Endothelial cell of umbilical vein (primary cell): ENCODE data around the gene UBB. TPM values are rescaled to one million over a fixed set of nuclear protein-coding genes. Genes with fewer than 3 reads are reported as not detected.

Experiments
- BruUV-seq: library from RNA; stranded (reverse); fragments of 400-500 nt; replicated peaks from 2 replicates; lab custom pipeline; 2021; lab: Mats Ljungman, UMichigan
- CTCF ChIA-PET: fragments of 300-600, 350-600 bp; sonication (Branson Sonifier 250); formaldehyde crosslinking; loops from one replicate; lab custom pipeline; 2021; ENCODE audit warnings: antibody characterized with exemption, inconsistent platforms; lab: Charles Lee
- POLR2A ChIA-PET: fragments of 300-600, 350-600 bp; sonication (Branson Sonifier 250); formaldehyde crosslinking; loops from one replicate; lab custom pipeline; 2021; ENCODE audit warnings: antibody characterized with exemption, inconsistent platforms; lab: Charles Lee
- DNase-seq: peaks from one replicate; pipeline ENCODE4 v3.0.0-alpha.2; 2011; ENCODE audit warnings: low read depth, low spot score
- FAIRE-seq: peaks from 2 replicates; lab custom pipeline; 2011; peaks lifted over from hg19 to GRCh38; lab: Jason Lieb, UNC
- H2AFZ ChIP-seq: 2 replicates; pipeline ENCODE4 v1.6.0; 2012; ENCODE audit warnings: low read depth, low read length, control low read depth, inconsistent platforms
- H3K27ac ChIP-seq: 2 replicates; pipeline ENCODE4 v1.5.1; 2011; ENCODE audit warnings: low read depth, mild to moderate bottlenecking, control low read depth, low read length, moderate library complexity; ENCODE audit not compliant: insufficient read depth
- H3K27me3 ChIP-seq, 2 experiments: 2 replicates each; pipeline versions ENCODE4 v1.6.0 to v1.6.1; 2011; ENCODE audit warnings: low read length in 2 of 2, mixed read lengths in 1 of 2; ENCODE audit not compliant: control insufficient read depth in 2 of 2, insufficient read depth in 2 of 2
- H3K36me3 ChIP-seq, 2 experiments: 2 replicates in 1 of 2; 3 replicates in 1 of 2; pipeline ENCODE4 v1.5.1; 2011; ENCODE audit warnings: low read length in 2 of 2, mild to moderate bottlenecking in 1 of 2, moderate library complexity in 1 of 2; ENCODE audit not compliant: control insufficient read depth in 2 of 2, insufficient read depth in 2 of 2; ENCODE audit errors: extremely low read depth in 1 of 2
- H3K4me1 ChIP-seq: 3 replicates; pipeline ENCODE4 v1.5.1; 2011; ENCODE audit warnings: mild to moderate bottlenecking, low read length; ENCODE audit not compliant: control insufficient read depth, insufficient read depth; ENCODE audit errors: extremely low read depth
- H3K4me2 ChIP-seq: 2 replicates; pipeline ENCODE4 v1.6.1; 2011; ENCODE audit warnings: low read length, control low read depth, mixed read lengths; ENCODE audit not compliant: insufficient read depth
- H3K4me3 ChIP-seq, 3 experiments: fragments of 200-600 bp in 1 of 3; sonication (generic), shearing (Covaris generic) in 1 of 3; replicated peaks in 1 of 3; 2 replicates each; pipeline ENCODE4 v1.5.1; 2011 to 2016; ENCODE audit warnings: control low read depth in 3 of 3, low read length in 3 of 3, mild to moderate bottlenecking in 2 of 3, inconsistent platforms in 1 of 3, low read depth in 1 of 3, moderate library complexity in 1 of 3; ENCODE audit not compliant: insufficient read depth in 1 of 3
- H3K79me2 ChIP-seq: 2 replicates; pipeline ENCODE4 v1.6.0; 2012; ENCODE audit warnings: low read length, inconsistent platforms; ENCODE audit not compliant: control insufficient read depth, insufficient read depth
- H3K9ac ChIP-seq: replicated peaks from 2 replicates; pipeline ENCODE3; 2011; ENCODE audit warnings: low read length, control low read depth; ENCODE audit not compliant: insufficient read depth; ENCODE audit errors: extremely low read depth
- H3K9me1 ChIP-seq: replicated peaks from 3 replicates; pipeline ENCODE4 v1.6.0; 2011; ENCODE audit warnings: mild to moderate bottlenecking, low read length; ENCODE audit not compliant: control insufficient read depth, insufficient read depth; ENCODE audit errors: extremely low read depth
- H3K9me3 ChIP-seq: replicated peaks from 2 replicates; pipeline ENCODE4 v1.5.1; 2012; ENCODE audit warnings: low read length, inconsistent platforms; ENCODE audit not compliant: control insufficient read depth, insufficient read depth
- H4K20me1 ChIP-seq: replicated peaks from 2 replicates; pipeline ENCODE3; 2011; ENCODE audit warnings: mild to moderate bottlenecking, low read length; ENCODE audit not compliant: control insufficient read depth, insufficient read depth; ENCODE audit errors: extremely low read depth
- CTCF ChIP-seq, 2 donors: IDR thresholded peaks; 1 replicate in 1 of 2; 2 replicates in 1 of 2; pipeline ENCODE4 v1.5.1; 2011; ENCODE audit warnings: low read length in 2 of 2, mild to moderate bottlenecking in 2 of 2, moderate library complexity in 2 of 2, control low read depth in 1 of 2, inconsistent platforms in 1 of 2, low read depth in 1 of 2; ENCODE audit not compliant: insufficient read depth in 1 of 2; ENCODE audit errors: extremely low read depth in 1 of 2
- EZH2 ChIP-seq: IDR thresholded peaks from 2 replicates; pipeline ENCODE4 v1.6.1; 2012; ENCODE audit warnings: borderline replicate concordance, low read depth, mild to moderate bottlenecking, moderate library complexity, low read length, inconsistent platforms; ENCODE audit not compliant: severe bottlenecking
- FOS ChIP-seq: IDR thresholded peaks from 2 replicates; pipeline ENCODE4 v1.6.1; 2011; ENCODE audit warnings: mild to moderate bottlenecking, low read length, moderate library complexity, borderline replicate concordance; ENCODE audit not compliant: insufficient read depth
- GATA2 ChIP-seq: IDR thresholded peaks from 2 replicates; pipeline ENCODE4 v1.7.0; 2011; ENCODE audit warnings: low read depth, mild to moderate bottlenecking, moderate library complexity, mixed read lengths, low read length; ENCODE audit not compliant: insufficient read length, insufficient read depth
- JUN ChIP-seq: IDR thresholded peaks from 2 replicates; pipeline ENCODE4 v1.6.1; 2011; ENCODE audit warnings: borderline replicate concordance, low read depth; ENCODE audit not compliant: insufficient read length, insufficient read depth
- MAX ChIP-seq: IDR thresholded peaks from 2 replicates; pipeline ENCODE4 v1.6.1; 2011; ENCODE audit not compliant: insufficient read depth, insufficient read length
- MYC ChIP-seq: IDR thresholded peaks from one replicate; pipeline ENCODE4 v1.6.1; 2011; ENCODE audit warnings: mild to moderate bottlenecking, low read depth, low read length
- POLR2A ChIP-seq: IDR thresholded peaks from 2 replicates; pipeline ENCODE4 v1.6.1; 2012; ENCODE audit warnings: low read depth, mild to moderate bottlenecking, control low read depth, low read length
- POLR2AphosphoS5 ChIP-seq: IDR thresholded peaks from 2 replicates; pipeline ENCODE4 v1.6.1; 2012; ENCODE audit warnings: low read depth, mild to moderate bottlenecking, control low read depth, low read length, moderate library complexity; ENCODE audit not compliant: insufficient read depth
- dilution Hi-C: fragments of 300-500 bp; cut with MboI; formaldehyde crosslinking; loops from one replicate; pipeline ENCODE4 v1.15.0; 2019; ENCODE audit warnings: low sequenced_read_pairs; ENCODE audit not compliant: extremely low pct_ligation_motif_present
- intact Hi-C: fragments of 100-400 bp; cut with micrococcal nuclease; formaldehyde crosslinking; loops from one replicate; pipeline ENCODE4 v1.10.0; 2022
- polyA plus RNA-seq, 4 experiments: library from polyadenylated mRNA; depleted of rRNA in 3 of 4; stranded (reverse) in 3 of 4; unstranded in 1 of 4; fragments of >200 nt; gene quantifications; 2 replicates each; pipeline versions ENCODE4 v1.2.1 to v1.2.3, GENCODE V29; 2011 to 2012; ENCODE audit warnings: missing spikeins in 1 of 4
- total RNA-seq: library from RNA; stranded (reverse); gene quantifications from 2 replicates; pipeline ENCODE4 v1.2.3, GENCODE V29; 2021

Gene UBB
- total and polyA plus RNA-seq, 2 donors (not counting 3 experiments of a cell fraction or from before 2014, with no cell fraction given): 1,294 to 1,683 TPM

GRCh38 chr17:16379654-16380053, 1.2 kb upstream of the UBB start:
- intact Hi-C loops: no loop called here
- TF ChIP-seq POLR2A (no peak), GATA2 (no peak), MAX (no peak), MYC (no peak), CTCF (IDR thresholded peaks at IDR 0.05; ENCODE audit: extremely low read depth in 1 of 2, insufficient read depth in 1 of 2, low read depth in 1 of 2, low read length in 2 of 2) (no peak), FOS (no peak), POLR2AphosphoS5 (no peak), JUN (no peak), EZH2 (no peak)
- FAIRE-seq: no peak
- Histone ChIP-seq H3K36me3 (peaks cover 0 to 12% of the 10 kb centered on the region in 2 experiments), H3K27me3 (no peaks in the 10 kb centered on the region), H2AFZ (no peak overlapping the region), H4K20me1 (no peaks in the 10 kb centered on the region), H3K4me3 (no peak overlapping the region), H3K4me2 (no peak overlapping the region), H3K9me3 (no peaks in the 10 kb centered on the region), H3K4me1 (peaks cover 4% of the 10 kb centered on the region), H3K9ac (no peak overlapping the region), H3K9me1 (no peaks in the 10 kb centered on the region), H3K79me2 (peaks cover 24% of the 10 kb centered on the region), H3K27ac (no peak overlapping the region)
- DNase-seq: no peak
- POLR2A ChIA-PET: interaction anchor here (1.4 to 1.7 kb wide), 2 partner anchors 17 to 27 kb away, joined by 15 to 16 read pairs; partner anchors contain the start of gene CENPV
- no TSS peak for BruUV-seq
- dilution Hi-C loops: no loop called here
- CTCF ChIA-PET: interaction anchor here (1.2 to 2.6 kb wide), 3 partner anchors 16 to 65 kb away, joined by 3 to 20 read pairs (median 15); no protein-coding TSS in a partner anchor
